Measurements from ENCODE around the gene GALR2. TPM values are rescaled to one million over a fixed set of nuclear protein-coding genes. Genes with fewer than 3 reads are reported as not detected.

Gene GALR2
- total RNA-seq, 2 experiments from 2014 or later: 0.59 to 1.0 TPM

DNA sequence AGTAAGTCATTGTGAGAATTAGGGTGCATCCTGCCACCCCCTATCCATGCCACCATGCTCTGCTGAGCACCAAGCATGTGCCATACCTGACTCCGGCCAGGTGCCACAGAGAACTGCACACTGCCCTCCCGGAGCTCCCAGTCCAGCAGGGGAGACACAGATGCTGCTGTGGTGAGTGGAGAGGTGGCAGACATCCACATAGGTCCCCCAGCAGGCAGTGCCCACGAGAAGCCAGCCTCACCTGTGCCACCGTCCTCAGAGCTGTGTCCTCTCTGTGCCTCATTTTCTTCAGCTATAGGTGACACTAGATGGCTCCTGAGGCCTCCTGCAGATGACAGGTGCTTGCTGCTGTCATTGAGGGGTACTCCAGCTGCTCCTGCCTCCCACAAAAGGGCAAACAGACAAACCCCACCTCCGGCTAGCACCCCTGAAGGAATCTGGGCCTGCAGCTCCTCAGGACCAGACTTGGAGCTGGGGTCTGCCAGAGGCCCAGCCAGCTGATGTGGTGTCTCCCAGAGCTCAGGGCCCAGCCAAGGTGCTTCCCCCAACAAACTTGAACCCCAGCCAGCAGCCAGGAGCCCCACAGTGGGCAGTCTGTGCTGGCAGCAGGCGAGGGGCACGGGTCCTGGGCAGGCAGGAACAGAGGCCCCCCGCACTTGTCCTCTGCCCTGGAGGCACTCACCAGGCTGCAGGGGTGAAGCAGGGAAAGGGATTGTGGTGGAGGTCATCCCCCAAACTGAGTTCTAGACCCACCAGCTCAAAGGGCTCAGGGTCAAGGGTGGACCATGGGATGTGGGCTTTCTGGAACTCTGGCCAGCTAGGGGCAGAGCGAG is 49.4 kb downstream of the GALR2 start:
- CTCF ChIA-PET: interaction anchor here (3.7 to 9.6 kb wide), 2 partner anchors 57 to 156 kb away, joined by 68 to 130 read pairs; no protein-coding TSS in a partner anchor
- intact Hi-C loops (cut with DNase I, micrococcal nuclease): loop anchor here (5.0 kb wide), 2 partner anchors 173 to 273 kb away; no protein-coding TSS in a partner anchor
- H3K4me1 Mint-ChIP-seq (ENCODE audit: low read depth): peaks cover 21% of the 10 kb centered on the region
- no peak overlapping the region for H3K4me3 ChIP-seq (ENCODE audit: low read length)
- DNase-seq (peak in 2 of 14 experiments; percentile 25 to 39), ATAC-seq (ENCODE audit: poor library complexity) (no peak)
- no peak overlapping the region for H3K27ac ChIP-seq (ENCODE audit: low read depth in 1 of 2, low read length in 2 of 2)
- POLR2A ChIA-PET: interaction anchor here (1.2 to 4.5 kb wide), 4 partner anchors 57 to 157 kb away, joined by 3 to 43 read pairs (median 6); no protein-coding TSS in a partner anchor
- peak overlapping the region; percentile 9 for H3K27ac Mint-ChIP-seq
- H3K36me3 Mint-ChIP-seq (ENCODE audit: low read depth): no peaks in the 10 kb centered on the region
- H3K4me3 Mint-ChIP-seq: peak overlapping the region; percentile 51
- H3K27me3 ChIP-seq (ENCODE audit: control insufficient read depth in 1 of 2, insufficient read depth in 2 of 2, low read length in 2 of 2): no peaks in the 10 kb centered on the region
- no peaks in the 10 kb centered on the region for H3K9me3 Mint-ChIP-seq
- H3K27me3 Mint-ChIP-seq: no peaks in the 10 kb centered on the region
- H3K36me3 ChIP-seq (ENCODE audit: insufficient read depth, low read length): no peaks in the 10 kb centered on the region
- H3K9me3 ChIP-seq (ENCODE audit: control insufficient read depth in 1 of 2, insufficient read depth in 1 of 2, low read length in 2 of 2): no peaks in the 10 kb centered on the region
- peaks cover 35% of the 10 kb centered on the region for H3K4me1 ChIP-seq (ENCODE audit: insufficient read depth, low read length)
- TF ChIP-seq, protein P1, sequence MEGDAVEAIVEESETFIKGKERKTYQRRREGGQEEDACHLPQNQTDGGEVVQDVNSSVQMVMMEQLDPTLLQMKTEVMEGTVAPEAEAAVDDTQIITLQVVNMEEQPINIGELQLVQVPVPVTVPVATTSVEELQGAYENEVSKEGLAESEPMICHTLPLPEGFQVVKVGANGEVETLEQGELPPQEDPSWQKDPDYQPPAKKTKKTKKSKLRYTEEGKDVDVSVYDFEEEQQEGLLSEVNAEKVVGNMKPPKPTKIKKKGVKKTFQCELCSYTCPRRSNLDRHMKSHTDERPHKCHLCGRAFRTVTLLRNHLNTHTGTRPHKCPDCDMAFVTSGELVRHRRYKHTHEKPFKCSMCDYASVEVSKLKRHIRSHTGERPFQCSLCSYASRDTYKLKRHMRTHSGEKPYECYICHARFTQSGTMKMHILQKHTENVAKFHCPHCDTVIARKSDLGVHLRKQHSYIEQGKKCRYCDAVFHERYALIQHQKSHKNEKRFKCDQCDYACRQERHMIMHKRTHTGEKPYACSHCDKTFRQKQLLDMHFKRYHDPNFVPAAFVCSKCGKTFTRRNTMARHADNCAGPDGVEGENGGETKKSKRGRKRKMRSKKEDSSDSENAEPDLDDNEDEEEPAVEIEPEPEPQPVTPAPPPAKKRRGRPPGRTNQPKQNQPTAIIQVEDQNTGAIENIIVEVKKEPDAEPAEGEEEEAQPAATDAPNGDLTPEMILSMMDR (IDR thresholded peaks at IDR 0.05): no peak

DNA sequence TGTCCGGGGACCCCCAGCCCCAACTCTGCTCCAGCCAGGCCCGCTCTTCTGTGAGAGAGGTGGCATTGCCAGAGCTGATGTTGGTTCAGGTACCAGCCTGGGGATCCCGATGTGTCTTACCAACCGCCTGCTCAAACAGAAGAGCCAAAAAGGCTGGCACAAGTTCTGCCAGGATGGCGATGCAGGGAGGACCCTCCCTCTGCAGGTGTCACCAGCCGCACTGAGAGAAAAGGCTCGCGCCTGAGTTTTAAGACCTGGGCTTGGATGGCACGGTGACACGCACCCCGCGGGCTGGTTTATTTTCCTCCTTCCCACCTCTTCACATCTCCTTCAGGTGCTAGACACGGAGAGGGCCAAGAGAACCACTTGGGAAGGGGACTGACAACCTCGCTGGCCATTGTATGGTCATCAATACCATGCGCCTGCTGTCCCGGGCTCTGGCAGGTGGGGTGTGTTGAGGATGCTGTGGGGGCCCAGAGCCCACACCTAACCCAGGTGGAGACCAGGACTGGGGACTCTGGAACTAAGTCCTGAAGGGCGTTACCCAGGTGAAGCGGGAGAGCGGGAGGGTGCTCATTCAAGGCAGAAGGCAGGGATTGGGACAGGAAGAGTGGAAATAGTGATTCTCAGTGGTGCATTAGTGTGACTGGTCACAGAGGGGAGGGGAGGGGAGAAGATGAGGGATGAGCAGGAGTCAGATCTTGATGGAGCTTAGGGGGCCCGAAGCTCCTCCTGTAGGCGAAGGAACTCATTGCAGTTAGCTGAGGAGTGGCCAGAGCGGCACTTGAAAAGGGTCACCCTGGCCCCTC is 50.2 kb downstream of the GALR2 start:
- Histone ChIP-seq H3K27ac (ENCODE audit: low read depth in 1 of 2, low read length in 2 of 2) (no peak overlapping the region), H3K27me3 (ENCODE audit: control insufficient read depth in 1 of 2, insufficient read depth in 2 of 2, low read length in 2 of 2) (no peaks in the 10 kb centered on the region), H3K4me3 (ENCODE audit: low read length) (no peak overlapping the region), H3K9me3 (ENCODE audit: control insufficient read depth in 1 of 2, insufficient read depth in 1 of 2, low read length in 2 of 2) (no peaks in the 10 kb centered on the region), H3K36me3 (ENCODE audit: insufficient read depth, low read length) (no peaks in the 10 kb centered on the region), H3K4me1 (ENCODE audit: insufficient read depth, low read length) (peaks cover 35% of the 10 kb centered on the region)
- ATAC-seq (ENCODE audit: poor library complexity): no peak
- CTCF ChIA-PET: interaction anchor here (1.2 to 9.6 kb wide), 3 partner anchors 56 to 155 kb away, joined by 3 to 130 read pairs (median 68); no protein-coding TSS in a partner anchor
- H3K27ac Mint-ChIP-seq: no peak overlapping the region
- intact Hi-C loops (cut with DNase I, micrococcal nuclease): loop anchor here (5.0 kb wide), 2 partner anchors 173 to 273 kb away; no protein-coding TSS in a partner anchor
- POLR2A ChIA-PET: interaction anchor here (1.2 to 4.5 kb wide), 6 partner anchors 16 to 156 kb away, joined by 3 to 43 read pairs (median 10); partner anchors contain the start of genes FOXJ1 and UBALD2
- no peaks in the 10 kb centered on the region for H3K27me3 Mint-ChIP-seq
- TF ChIP-seq, protein P1 (IDR thresholded peaks at IDR 0.05): no peak
- DNase-seq: peak in 1 of 14 experiments; percentile 23
- no peaks in the 10 kb centered on the region for H3K36me3 Mint-ChIP-seq (ENCODE audit: low read depth)
- H3K4me3 Mint-ChIP-seq: no peak overlapping the region
- peaks cover 21% of the 10 kb centered on the region for H3K4me1 Mint-ChIP-seq (ENCODE audit: low read depth)
- H3K9me3 Mint-ChIP-seq: no peaks in the 10 kb centered on the region

DNA sequence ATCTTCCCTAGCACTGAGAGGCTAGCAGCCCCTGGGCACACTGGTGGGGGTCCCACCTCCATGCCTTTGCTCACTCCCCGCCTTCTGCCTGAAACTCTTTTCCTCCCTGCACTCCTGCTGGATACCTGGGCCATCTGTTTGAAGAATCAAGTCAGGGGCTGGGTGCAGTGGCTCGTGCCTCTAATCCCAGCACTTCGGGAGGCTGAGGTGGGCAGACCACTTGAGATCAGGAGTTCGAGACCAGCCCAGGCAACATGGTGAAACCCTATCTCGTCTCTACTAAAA is 50.8 kb downstream of the GALR2 start:
- Mint-ChIP-seq H3K36me3 (ENCODE audit: low read depth) (no peaks in the 10 kb centered on the region), H3K4me1 (ENCODE audit: low read depth) (peaks cover 21% of the 10 kb centered on the region), H3K4me3 (no peak overlapping the region), H3K27me3 (no peaks in the 10 kb centered on the region), H3K27ac (no peak overlapping the region), H3K9me3 (no peaks in the 10 kb centered on the region)
- H3K27me3 ChIP-seq (ENCODE audit: control insufficient read depth in 1 of 2, insufficient read depth in 2 of 2, low read length in 2 of 2): no peaks in the 10 kb centered on the region
- H3K4me1 ChIP-seq (ENCODE audit: insufficient read depth, low read length): peaks cover 35% of the 10 kb centered on the region
- H3K4me3 ChIP-seq (ENCODE audit: low read length): no peak overlapping the region
- no peak for ATAC-seq (ENCODE audit: poor library complexity)
- ChIA-PET CTCF (interaction anchor here (1.2 to 9.6 kb wide), 2 partner anchors 57 to 155 kb away, joined by 3 to 130 read pairs; no protein-coding TSS in a partner anchor), POLR2A (interaction anchor here (2.5 to 3.7 kb wide), 5 partner anchors 16 to 146 kb away, joined by 8 to 23 read pairs (median 11); partner anchors contain the start of genes FOXJ1 and UBALD2)
- DNase-seq: no peak
- H3K9me3 ChIP-seq (ENCODE audit: control insufficient read depth in 1 of 2, insufficient read depth in 1 of 2, low read length in 2 of 2): no peaks in the 10 kb centered on the region
- H3K36me3 ChIP-seq (ENCODE audit: insufficient read depth, low read length): no peaks in the 10 kb centered on the region
- intact Hi-C loops (cut with DNase I, micrococcal nuclease): no loop called here
- TF ChIP-seq, protein P1 (IDR thresholded peaks at IDR 0.05): no peak
- no peak overlapping the region for H3K27ac ChIP-seq (ENCODE audit: low read depth in 1 of 2, low read length in 2 of 2)

Data from CD4-positive, alpha-beta T cell (primary cell).